ES-I3 (cell line): ENCODE data around the gene SEZ6.

Source experiments
- H3K36me3 ChIP-seq: 2 replicates; pipeline ENCODE4 v1.6.1; 2013; ENCODE audit warnings: mild to moderate bottlenecking, low read length, control low read depth, moderate library complexity; ENCODE audit not compliant: insufficient read depth
- H3K4me1 ChIP-seq: 2 replicates; pipeline ENCODE4 v1.6.1; 2013; ENCODE audit warnings: mild to moderate bottlenecking, control low read depth, low read length; ENCODE audit not compliant: insufficient read depth
- H3K9ac ChIP-seq: 2 replicates; pipeline ENCODE4 v1.6.1; 2013; ENCODE audit warnings: low read depth, mild to moderate bottlenecking, low read length, moderate library complexity
- H3K9me3 ChIP-seq: 2 replicates; pipeline ENCODE4 v1.6.1; 2013; ENCODE audit warnings: mild to moderate bottlenecking, low read length, moderate library complexity; ENCODE audit not compliant: control insufficient read depth, insufficient read depth

Gene SEZ6

DNA sequence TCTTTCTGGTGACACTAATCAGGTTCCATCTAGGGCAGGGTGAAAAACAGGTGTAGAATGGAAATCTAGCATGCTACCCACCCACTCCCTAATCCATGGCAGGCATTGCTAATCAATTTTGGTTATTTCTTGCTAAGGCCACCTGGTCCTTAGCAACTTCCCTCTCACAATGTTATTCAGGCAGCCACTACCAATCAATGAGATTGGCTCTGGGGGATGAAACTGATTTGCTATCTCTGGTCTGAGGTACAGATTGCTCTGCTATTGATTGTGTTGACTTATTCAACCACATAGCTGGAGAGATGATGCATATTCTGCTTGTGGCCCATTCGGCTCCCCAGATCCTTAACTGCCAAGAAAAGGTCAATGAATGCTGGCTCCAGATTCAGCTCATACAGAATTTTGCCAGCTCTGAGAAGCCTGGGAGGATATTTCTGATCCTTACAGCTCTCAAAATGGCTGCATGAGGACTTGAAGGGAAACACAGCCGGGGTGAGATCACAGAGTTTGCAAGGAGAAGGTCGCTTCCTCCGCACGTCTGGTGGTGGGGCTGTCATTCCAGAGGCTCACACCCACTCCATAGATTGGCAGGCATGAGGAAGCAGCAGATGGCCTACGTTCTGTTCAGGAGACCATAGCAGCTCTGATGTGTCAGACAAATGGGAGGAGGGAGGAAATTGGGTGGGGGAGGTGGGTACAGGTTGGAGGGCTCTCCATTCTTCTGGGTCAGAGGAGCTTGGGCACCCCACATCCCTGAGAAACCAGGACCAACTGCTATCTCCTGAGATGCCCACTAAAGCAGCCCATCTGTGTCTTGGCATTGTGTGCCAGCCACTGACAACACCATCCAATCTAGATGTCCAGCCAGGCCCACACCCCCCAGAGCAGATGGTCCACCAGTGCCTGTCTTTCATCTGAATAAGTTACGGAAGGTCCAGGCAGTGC is 22.3 kb downstream of the SEZ6 start:
- Histone ChIP-seq H3K36me3 (no peaks in the 10 kb centered on the region), H3K9me3 (no peaks in the 10 kb centered on the region), H3K9ac (no peak overlapping the region), H3K4me1 (peaks cover 19% of the 10 kb centered on the region)

DNA sequence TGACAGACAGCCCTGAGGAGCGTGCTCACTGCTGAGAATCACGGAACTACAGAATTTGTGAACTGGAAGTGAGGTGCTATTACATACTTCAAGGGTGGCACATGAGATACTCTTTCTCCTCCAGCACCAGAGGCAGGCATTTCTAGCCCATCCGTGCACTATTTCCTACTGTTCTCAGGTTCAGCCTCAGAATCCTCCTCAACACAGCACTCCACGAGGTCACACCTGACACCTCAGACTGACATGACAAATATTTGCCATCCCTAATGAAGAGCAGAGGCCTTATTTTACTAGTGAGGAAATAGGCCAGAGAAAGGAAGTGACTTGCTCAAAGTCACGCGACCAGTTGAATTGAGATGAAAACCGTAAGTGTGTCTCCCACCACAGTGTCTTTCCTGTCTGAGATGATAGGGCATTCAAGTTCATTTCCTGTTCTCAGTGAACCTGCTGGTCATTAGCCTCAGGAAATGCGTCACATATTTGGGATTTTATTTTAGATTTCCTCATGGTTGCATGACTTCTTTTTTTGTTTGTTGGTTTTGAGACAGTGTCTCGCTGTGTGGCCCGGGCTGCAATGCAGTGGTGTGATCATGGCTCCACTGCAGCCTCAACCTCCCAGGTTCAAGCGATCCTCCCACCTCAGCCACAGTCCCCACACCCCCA is 23.6 kb downstream of the SEZ6 start:
- Histone ChIP-seq H3K9ac (no peak overlapping the region), H3K4me1 (peaks cover 19% of the 10 kb centered on the region), H3K36me3 (no peaks in the 10 kb centered on the region), H3K9me3 (no peaks in the 10 kb centered on the region)

DNA sequence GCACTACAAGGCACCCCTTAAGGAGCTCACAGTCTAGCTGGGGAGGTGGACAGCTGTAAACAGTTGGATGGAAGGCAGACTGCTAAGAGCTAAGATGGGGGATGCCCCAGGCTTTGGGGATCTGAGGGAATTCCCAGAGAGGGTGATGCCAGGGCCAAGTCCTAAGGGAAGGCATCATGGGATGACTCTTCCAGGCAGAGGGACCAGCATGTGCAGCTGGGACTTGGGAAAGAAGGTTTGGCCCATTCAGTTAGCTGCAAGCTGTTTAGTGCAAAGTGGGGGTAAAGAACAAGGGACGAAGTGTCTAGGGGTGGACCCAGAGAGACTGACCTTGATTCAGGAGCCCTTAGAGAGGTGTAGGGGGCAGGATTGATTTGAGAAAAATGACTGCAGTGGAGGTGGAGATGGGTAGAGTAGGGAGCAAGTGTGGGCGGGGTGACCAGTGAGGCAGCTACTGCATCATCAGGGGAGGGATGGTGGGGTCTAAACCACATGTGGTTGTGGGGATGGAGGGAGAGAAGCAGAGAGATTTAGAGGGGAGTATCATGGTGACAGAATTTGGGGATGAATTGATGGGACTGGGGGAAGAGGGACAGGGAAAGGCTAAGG is 27.4 kb downstream of the SEZ6 start:
- Histone ChIP-seq H3K9ac (no peak overlapping the region), H3K9me3 (no peaks in the 10 kb centered on the region), H3K36me3 (no peaks in the 10 kb centered on the region), H3K4me1 (peaks cover 5% of the 10 kb centered on the region)

DNA sequence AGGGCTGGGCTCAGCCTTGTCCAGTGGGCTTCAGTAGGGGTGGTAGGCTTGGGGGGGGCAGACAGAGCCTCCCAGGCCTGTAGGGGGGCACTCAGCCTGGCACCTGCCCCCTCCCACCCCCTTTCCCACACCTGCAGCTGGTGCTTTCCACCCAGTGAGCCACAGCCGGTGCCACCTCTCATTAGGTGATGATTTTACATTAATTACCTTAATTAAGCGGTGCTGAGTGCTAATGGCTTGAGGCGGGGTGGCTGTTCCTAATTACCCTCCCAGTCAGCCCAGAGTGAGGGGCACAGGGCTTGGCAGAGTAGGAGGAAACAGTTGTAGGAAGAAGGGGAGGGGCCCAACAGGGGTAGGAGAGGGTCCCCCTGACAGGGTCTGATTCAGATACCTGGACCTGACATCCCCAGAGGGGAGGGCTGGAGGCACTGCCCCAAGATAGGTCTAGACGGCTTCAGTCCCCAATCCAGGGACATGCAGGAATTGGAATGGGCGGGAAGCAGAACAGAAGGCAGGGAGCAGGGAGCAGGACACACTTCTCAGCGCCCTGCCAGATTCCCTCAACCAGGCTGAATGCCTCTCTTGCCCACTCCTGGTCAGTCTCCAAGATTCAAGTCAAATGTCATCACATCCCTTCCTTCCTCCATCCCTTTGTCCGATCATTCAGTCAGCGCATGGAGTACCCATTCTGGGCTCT is 28.0 kb downstream of the SEZ6 start:
- Histone ChIP-seq H3K9ac (no peak overlapping the region), H3K4me1 (peaks cover 5% of the 10 kb centered on the region), H3K36me3 (no peaks in the 10 kb centered on the region), H3K9me3 (no peaks in the 10 kb centered on the region)

DNA sequence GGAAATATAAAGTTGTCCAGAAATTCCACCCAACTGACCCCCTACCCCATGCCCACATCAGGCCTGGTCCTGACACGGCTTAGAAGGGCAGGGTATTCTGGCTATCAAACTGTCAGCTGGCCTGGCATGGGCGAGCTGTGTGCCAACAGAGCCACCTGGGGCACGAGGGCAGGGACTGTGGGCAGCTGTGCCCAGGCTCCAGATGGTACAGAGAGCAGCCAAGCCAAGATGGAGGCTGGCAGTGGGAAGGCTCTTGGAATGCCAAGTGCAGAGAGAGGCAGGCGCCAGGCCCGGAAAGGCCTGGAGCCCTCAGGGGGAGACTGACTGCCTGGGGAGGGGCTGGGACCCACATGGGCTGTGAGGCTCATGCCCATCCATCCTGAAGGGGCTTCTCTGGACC is 30.2 kb downstream of the SEZ6 start:
- Histone ChIP-seq H3K4me1 (peaks cover 7% of the 10 kb centered on the region; the same call in 1 of the 2 replicates), H3K36me3 (no peaks in the 10 kb centered on the region), H3K9ac (no peak overlapping the region), H3K9me3 (no peaks in the 10 kb centered on the region)

DNA sequence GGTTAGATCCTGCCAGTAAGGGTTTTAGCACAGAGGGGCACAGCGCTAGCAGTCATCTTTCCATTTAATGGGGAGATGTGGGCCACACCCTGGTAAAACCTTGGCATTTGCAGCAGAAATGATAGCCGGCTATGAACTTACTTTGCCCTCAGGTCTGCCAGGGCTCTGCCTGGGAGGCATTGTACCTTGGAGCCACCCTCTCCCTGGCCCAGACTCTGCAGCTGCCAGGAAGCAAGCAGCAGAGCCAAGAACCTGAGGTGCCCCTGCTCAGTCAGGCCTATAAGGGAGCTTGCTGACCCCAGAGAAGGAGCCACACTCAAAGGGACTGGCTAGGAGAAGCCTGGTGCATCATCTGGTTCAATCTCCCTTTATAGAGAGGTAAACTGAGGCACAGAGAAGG is 30.8 kb downstream of the SEZ6 start:
- Histone ChIP-seq H3K36me3 (no peaks in the 10 kb centered on the region), H3K9me3 (no peaks in the 10 kb centered on the region), H3K9ac (no peak overlapping the region), H3K4me1 (peaks cover 13% of the 10 kb centered on the region)

DNA sequence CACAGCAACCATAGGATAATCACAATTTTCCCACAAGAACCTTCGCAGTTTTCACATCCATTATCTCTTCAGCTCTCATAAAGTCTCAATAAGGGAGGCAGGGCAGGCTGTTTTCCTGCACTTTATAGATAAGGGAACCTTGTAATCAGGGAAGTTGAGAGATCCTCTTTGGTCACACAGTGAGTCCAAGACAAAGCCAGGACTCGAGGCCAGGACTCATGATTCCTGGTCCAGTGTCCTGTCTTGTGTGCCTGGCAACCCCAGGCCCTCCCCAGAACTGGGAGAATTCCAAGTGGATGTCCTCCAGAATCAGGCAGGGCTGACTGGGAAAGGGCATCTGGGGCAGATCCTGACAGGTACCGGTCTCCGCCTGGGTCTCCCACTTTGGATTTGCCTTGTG is 31.4 kb downstream of the SEZ6 start:
- Histone ChIP-seq H3K9ac (no peak overlapping the region), H3K36me3 (no peaks in the 10 kb centered on the region), H3K4me1 (peaks cover 13% of the 10 kb centered on the region), H3K9me3 (no peaks in the 10 kb centered on the region)

DNA sequence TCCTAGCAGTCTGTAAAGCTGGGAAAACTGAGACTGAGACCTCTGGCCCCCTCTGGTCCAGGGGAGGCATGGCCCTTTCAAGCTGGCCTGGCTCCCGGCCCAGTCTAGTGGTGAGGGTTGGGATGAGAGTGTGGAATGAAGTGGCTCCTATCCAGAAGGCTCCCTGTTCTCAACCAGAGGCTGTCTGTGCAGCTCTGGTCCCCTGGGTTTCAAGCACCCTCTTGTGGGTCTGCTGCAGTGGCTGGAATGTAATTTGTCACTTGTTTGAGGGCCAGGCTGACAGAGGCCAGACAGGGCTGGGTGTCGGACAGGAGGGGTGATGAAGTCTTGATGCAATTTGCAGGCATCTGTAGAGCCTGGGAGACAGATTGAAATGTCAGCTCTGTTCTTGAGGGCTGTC is 32.4 kb downstream of the SEZ6 start:
- no peak overlapping the region for H3K9ac ChIP-seq
- no peaks in the 10 kb centered on the region for H3K36me3 ChIP-seq
- H3K9me3 ChIP-seq: no peaks in the 10 kb centered on the region
- peaks cover 23% of the 10 kb centered on the region for H3K4me1 ChIP-seq

DNA sequence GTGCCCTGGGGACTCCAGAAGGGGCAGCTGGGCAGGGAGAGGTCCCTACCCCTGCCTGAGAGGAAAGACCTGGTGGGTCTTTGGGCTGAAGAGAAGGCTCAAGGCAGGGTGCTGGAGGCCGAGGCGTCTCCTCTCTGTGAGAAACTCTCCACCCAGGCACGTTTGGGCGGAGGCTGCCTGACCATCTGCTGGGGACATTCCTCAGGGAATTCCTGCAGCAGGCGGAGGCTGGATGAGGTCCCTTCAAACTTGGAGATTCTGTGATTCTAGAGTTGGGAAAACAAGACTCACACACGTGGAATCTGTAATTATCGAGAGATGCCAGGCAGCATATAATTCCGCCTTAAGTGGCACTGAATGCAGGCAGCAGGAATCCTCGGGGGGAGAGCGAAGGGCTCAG is 33.4 kb downstream of the SEZ6 start:
- no peaks in the 10 kb centered on the region for H3K36me3 ChIP-seq
- no peak overlapping the region for H3K9ac ChIP-seq
- no peaks in the 10 kb centered on the region for H3K9me3 ChIP-seq
- H3K4me1 ChIP-seq: peaks cover 33% of the 10 kb centered on the region

DNA sequence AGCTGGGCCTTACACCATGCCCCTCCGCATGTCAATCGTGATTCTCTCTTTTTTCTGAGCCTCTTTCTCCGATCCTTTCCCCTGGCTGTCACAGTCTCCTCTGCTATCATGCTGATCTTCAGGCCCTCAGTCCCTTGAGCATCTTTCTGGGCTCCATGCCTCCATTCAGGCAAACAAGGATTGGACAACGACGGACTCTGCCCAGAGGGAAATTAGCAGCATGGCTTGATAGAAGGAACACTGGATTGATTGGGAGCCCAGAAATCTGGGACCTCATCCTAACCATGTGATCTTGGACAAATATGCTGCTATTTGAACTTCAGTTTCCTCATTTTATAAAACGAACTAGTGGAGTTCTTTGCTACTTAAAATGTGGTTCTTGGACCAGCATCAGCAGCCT is 35.0 kb downstream of the SEZ6 start:
- Histone ChIP-seq H3K9ac (no peak overlapping the region), H3K4me1 (peaks cover 33% of the 10 kb centered on the region), H3K9me3 (no peaks in the 10 kb centered on the region), H3K36me3 (no peaks in the 10 kb centered on the region)

DNA sequence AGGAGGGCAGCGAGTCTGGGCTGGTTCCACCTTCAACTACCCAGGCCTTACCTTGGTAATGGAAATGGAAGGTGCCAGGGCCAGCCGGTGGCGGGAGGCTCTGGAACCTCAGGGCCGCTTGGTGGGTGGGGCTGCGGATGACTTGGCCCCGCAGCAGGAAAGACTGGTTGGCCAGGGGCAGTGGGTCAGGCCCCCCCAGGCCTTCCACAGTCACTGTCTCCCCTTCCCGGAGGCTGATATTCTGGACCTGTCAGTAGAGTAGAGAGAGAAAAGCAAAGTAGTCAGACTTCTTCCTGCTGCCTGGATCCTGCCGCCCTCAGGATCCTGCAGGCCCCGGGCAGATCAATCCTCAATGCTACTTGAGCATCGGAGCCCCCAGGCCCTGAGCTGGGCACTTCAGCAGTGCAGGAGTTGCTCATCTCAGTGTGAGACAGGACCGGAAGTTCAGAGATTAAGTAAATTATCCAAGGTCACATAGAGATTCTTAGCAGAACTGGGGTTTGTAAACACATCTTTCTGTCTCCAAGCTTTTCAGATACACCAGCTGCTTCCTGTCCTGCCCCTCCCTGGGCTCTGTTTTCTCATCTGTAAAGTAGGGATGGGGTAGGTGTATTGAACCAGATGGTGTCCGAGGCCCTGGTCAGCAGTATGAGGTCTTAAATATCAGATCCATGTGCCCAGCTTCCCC is 36.0 kb downstream of the SEZ6 start:
- Histone ChIP-seq H3K9me3 (no peaks in the 10 kb centered on the region), H3K9ac (no peak overlapping the region), H3K36me3 (no peaks in the 10 kb centered on the region), H3K4me1 (peaks cover 33% of the 10 kb centered on the region)

DNA sequence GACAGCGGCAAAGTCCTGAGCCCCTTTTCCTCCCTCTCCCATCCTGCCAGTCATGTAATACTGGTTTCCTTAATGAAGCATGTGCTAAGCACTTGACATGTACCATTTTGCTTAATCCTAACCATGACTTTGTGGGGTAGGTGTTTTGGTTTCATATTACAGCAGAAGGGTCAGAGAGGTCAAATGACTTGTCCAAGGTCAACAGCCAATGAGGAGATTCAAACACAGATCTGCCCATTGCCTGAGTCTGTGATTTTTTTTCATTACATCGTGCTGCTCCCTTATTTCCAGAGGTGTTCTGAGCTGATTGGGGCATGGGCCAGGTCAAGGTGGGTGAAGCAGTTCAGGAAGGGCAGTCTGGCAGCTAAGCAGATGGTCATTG is 36.9 kb downstream of the SEZ6 start:
- H3K9ac ChIP-seq: no peak overlapping the region
- peaks cover 33% of the 10 kb centered on the region for H3K4me1 ChIP-seq
- H3K9me3 ChIP-seq: no peaks in the 10 kb centered on the region
- no peaks in the 10 kb centered on the region for H3K36me3 ChIP-seq

DNA sequence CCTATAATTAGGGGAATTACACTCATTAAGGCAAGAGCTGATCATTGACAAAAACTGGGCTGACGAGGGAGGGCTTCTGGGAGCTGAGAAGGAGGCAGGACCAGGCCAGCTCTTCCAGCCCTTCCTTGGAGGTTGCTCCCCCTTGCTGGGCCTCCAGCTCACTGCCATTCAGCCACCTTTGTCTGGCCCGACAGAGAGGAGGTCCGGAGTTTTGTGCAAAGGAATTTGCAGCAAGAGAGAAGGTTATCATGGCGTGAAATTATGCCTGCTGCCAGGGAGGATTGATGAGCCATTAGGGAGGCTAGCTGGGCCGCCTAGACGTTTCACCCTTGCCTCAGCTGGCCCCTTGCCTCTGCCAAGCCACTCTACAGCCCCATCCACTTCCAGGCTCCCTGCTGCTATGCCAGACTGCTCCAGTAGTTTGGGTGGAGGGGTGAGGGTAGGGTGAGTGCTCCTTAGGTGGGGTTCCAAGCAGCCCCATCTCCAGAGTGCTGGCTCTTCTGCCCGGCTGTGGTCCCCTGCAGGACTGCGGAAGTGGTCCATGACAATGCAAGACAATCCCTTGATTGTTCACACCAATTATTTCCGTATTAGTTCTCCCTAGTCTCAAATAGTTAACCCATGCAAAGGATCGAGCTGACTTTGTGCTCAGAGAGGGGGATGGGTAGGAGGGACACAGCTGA is 37.5 kb downstream of the SEZ6 start:
- Histone ChIP-seq H3K9ac (no peak overlapping the region), H3K36me3 (no peaks in the 10 kb centered on the region), H3K9me3 (no peaks in the 10 kb centered on the region), H3K4me1 (peaks cover 33% of the 10 kb centered on the region)
